Choroid plexus epithelial cell (primary cell): ENCODE results near the gene SLC39A7.
"Not testable (repeated sequence)": the region's sequence is repeated elsewhere in the genome, so short reads cannot be mapped to it uniquely, and the experiment has no call there.

ENCODE experiments used
- DNase-seq: peaks from one replicate; pipeline ENCODE4 v3.0.0-alpha.2; 2010; ENCODE audit warnings: low read depth
- H3K4me3 ChIP-seq: 2 replicates; pipeline ENCODE4 v1.5.1; 2011; ENCODE audit warnings: low read depth, mild to moderate bottlenecking, control low read depth, low read length, moderate library complexity
- CTCF ChIP-seq: conservative IDR thresholded peaks from 2 replicates; pipeline ENCODE4 v1.5.1; 2011; ENCODE audit warnings: low read depth, mild to moderate bottlenecking, control low read depth, inconsistent platforms, low read length, moderate library complexity

Gene SLC39A7

GRCh38 chr6:33217246-33217645, 16.6 kb downstream of the SLC39A7 start:
- TF ChIP-seq CTCF: no peak
- no peak overlapping the region for H3K4me3 ChIP-seq
- no peak for DNase-seq

DNA sequence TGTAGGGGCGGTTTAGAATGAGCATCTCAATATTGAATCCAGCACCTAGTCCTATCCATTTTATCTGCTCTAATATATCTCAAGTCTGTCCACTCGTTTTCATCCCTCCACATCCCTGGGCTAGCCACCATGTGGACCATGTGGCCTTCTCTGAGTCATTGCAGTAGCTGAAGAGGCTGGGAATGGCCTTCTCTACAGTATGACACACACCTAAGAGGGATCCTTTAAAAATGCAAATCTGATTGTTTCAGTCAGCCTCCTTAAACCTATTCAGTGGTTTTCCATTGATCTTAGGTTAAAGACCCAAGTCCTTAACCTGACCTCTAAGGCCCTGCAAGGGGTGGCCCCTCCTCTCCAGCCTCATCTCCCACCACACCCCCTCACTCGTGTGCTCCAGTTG, 17.0 kb downstream of the SLC39A7 start:
- H3K4me3 ChIP-seq: no peak overlapping the region
- no peak for TF ChIP-seq CTCF
- no peak for DNase-seq

DNA sequence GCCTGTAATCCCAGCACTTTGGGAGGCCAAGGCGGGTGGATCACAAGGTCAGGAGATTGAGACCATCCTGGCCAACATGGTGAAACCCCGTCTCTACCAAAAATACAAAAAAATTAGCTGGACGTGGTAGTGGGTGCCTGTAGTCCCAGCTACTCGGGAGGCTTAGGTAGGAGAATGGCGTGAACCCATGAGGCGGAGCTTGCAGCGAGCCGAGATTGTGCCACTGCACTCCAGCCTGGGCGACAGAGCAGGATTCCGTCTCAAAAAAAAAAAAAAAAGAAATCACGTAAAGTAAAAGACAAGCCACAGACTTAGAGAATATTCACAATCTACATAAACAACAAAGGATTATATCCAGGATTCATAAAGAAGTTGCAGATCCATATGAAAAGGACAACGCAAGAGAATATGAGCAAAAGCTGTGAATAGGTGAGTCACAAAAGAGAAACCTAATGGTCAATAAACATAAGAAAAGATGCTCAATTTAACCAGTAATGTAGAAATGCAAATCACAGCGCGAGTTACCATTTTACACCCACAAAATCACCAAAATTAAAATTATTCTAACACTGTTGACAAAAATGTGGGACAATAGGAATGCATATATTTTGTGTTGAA, 25.9 kb downstream of the SLC39A7 start:
- H3K4me3 ChIP-seq, DNase-seq: not testable (repeated sequence)

DNA sequence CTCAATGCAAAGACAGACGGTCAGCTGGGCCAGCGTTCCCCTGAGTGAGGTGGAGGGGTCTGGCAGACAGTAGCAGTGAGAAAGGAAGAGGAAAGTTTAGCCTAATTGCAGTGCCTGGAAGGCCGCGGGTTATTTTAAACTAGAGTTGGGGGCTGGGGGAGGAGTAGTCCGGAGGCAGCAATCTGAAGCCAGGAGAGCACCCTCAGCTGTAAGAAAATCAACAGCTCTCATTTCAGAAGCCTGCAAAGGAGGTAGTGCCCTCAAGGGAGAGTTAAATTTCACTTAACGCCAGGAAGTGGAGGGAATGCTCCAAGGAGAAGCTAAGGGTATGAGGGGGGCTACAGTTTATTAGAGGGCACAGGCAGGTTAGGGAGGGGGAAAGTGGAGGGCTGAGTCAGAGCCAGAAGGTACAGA, 34.6 kb downstream of the SLC39A7 start:
- no peak overlapping the region for H3K4me3 ChIP-seq
- DNase-seq: no peak
- TF ChIP-seq CTCF: no peak

DNA sequence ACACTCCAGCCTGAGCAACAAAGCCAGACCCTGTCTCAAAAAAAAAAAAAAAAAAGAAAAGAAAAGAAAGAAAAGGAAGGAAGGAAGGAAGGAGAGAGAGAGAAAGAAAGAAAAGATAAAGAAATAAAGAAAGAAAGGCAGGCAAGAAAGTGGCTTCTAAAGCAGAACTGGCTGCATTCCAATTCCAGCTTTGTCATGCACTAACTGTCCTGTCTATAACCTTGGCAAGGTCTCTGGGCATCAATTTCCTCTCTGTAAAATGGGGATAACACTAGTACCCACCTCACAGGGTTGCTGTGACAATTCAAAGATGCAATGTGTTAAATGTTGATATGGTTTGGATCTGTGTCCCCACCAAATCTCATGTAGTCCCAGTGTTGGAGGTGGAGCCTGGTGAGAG, 35.7 kb downstream of the SLC39A7 start:
- no peak for DNase-seq
- TF ChIP-seq CTCF: no peak
- no peak overlapping the region for H3K4me3 ChIP-seq

- H3K4me3 ChIP-seq: no peak overlapping the region
- DNase-seq: no peak
- TF ChIP-seq CTCF: no peak
Measured at GRCh38 chr6:33236852-33237251, 36.2 kb downstream of the SLC39A7 start.

GRCh38 chr6:33237741-33238140, 37.1 kb downstream of the SLC39A7 start:
- no peak for TF ChIP-seq CTCF
- DNase-seq: no peak

More at GRCh38 chr6:33237741-33238140, 37.1 kb downstream of the SLC39A7 start:
- H3K4me3 ChIP-seq: no peak overlapping the region
